HG02763 (cell line): ENCODE measurements around the gene VWF.
"Not testable (repeated sequence)": the region's sequence is repeated elsewhere in the genome, so short reads cannot be mapped to it uniquely, and the experiment has no call there.

Source experiments
- ATAC-seq: cut with Tn5 transposase; IDR thresholded peaks from one replicate; pipeline ENCODE4 v1.9.1; 2021; ENCODE audit warnings: mild to moderate bottlenecking, moderate library complexity; ENCODE audit not compliant: unreplicated experiment

VWF gene

GRCh38 chr12:6124411-6125309 is at the start of gene VWF:
TSS of gene VWF (minus strand) at chr12:6124670. CDS start at chr12:6123196, 1,474 bp downstream.
- ATAC-seq, result no peak

- no peak for ATAC-seq
Measured at GRCh38 chr12:6172862-6173261, 48.4 kb upstream of the VWF start.

- ATAC-seq, result no peak
Measured at GRCh38 chr12:6172086-6172485, 47.6 kb upstream of the VWF start.

- no peak for ATAC-seq
Measured at GRCh38 chr12:6171409-6172015, 47.0 kb upstream of the VWF start.

- ATAC-seq, result peak; percentile 75
Measured at GRCh38 chr12:6167327-6168280, 43.1 kb upstream of the VWF start.

- ATAC-seq, result no peak
Measured at GRCh38 chr12:6166808-6167207, 42.3 kb upstream of the VWF start.

GRCh38 chr12:6165395-6165794 is 40.9 kb upstream of the VWF start:
- ATAC-seq, result no peak

GRCh38 chr12:6163416-6164060 is 39.1 kb upstream of the VWF start:
- no peak for ATAC-seq

GRCh38 chr12:6161124-6161882 is 36.8 kb upstream of the VWF start:
- no peak for ATAC-seq

GRCh38 chr12:6160049-6160649 is 35.7 kb upstream of the VWF start:
- ATAC-seq, result not testable (repeated sequence)

- not testable (repeated sequence) for ATAC-seq
Measured at GRCh38 chr12:6159166-6160011, 34.9 kb upstream of the VWF start.

GRCh38 chr12:6158749-6159148 is 34.3 kb upstream of the VWF start:
- no peak for ATAC-seq

GRCh38 chr12:6158255-6158654 is 33.8 kb upstream of the VWF start:
- no peak for ATAC-seq

GRCh38 chr12:6157482-6157881 is 33.0 kb upstream of the VWF start:
- ATAC-seq, result no peak

- ATAC-seq, result no peak
Measured at GRCh38 chr12:6154730-6155459, 30.4 kb upstream of the VWF start.

- not testable (repeated sequence) for ATAC-seq
Measured at GRCh38 chr12:6148722-6149121, 24.3 kb upstream of the VWF start.

GRCh38 chr12:6148061-6148460 is 23.6 kb upstream of the VWF start:
- no peak for ATAC-seq

GRCh38 chr12:6146951-6147350 is 22.5 kb upstream of the VWF start:
- no peak for ATAC-seq
